Suppressor macrophage (primary cell): Measurements from ENCODE around the gene KLHL14.

ENCODE experiments used
- DNase-seq, 4 experiments: peaks; one replicate each; pipeline ENCODE4 v3.0.0-alpha.2; 2020 to 2022

Gene KLHL14

GRCh38 chr18:32770054-32770665 is 2.7 kb downstream of the KLHL14 start:
- no peak for DNase-seq

GRCh38 chr18:32769586-32770053 is 3.2 kb downstream of the KLHL14 start:
- no peak for DNase-seq

- DNase-seq = no peak
Observed at GRCh38 chr18:32769071-32769585, 3.7 kb downstream of the KLHL14 start.

- DNase-seq = no peak
Observed at GRCh38 chr18:32767400-32767799, 5.4 kb downstream of the KLHL14 start.

GRCh38 chr18:32764611-32765244 is 8.1 kb downstream of the KLHL14 start:
- no peak for DNase-seq

- no peak for DNase-seq
Observed at GRCh38 chr18:32763293-32763692, 9.5 kb downstream of the KLHL14 start.

- no peak for DNase-seq
Observed at GRCh38 chr18:32761231-32761630, 11.6 kb downstream of the KLHL14 start.

GRCh38 chr18:32760391-32760790 is 12.4 kb downstream of the KLHL14 start:
- DNase-seq = no peak

- DNase-seq = no peak
Observed at GRCh38 chr18:32759611-32760167, 13.1 kb downstream of the KLHL14 start.

GRCh38 chr18:32754508-32755263 is 18.1 kb downstream of the KLHL14 start:
- no peak for DNase-seq

GRCh38 chr18:32753656-32754260 is 19.1 kb downstream of the KLHL14 start:
- no peak for DNase-seq

- no peak for DNase-seq
Observed at GRCh38 chr18:32750328-32750727, 22.5 kb downstream of the KLHL14 start.

GRCh38 chr18:32749809-32750208 is 23.0 kb downstream of the KLHL14 start:
- no peak for DNase-seq

- DNase-seq = no peak
Observed at GRCh38 chr18:32742579-32742978, 30.2 kb downstream of the KLHL14 start.

- no peak for DNase-seq
Observed at GRCh38 chr18:32735781-32736180, 37.0 kb downstream of the KLHL14 start.

- no peak for DNase-seq
Observed at GRCh38 chr18:32734442-32734841, 38.4 kb downstream of the KLHL14 start.

- no peak for DNase-seq
Observed at GRCh38 chr18:32732165-32732564, 40.7 kb downstream of the KLHL14 start.

GRCh38 chr18:32730620-32731091 is 42.2 kb downstream of the KLHL14 start:
- DNase-seq = no peak

- no peak for DNase-seq
Observed at GRCh38 chr18:32730068-32730467, 42.8 kb downstream of the KLHL14 start.

- no peak for DNase-seq
Observed at GRCh38 chr18:32724071-32724749, 48.6 kb downstream of the KLHL14 start.

- no peak for DNase-seq
Observed at GRCh38 chr18:32722279-32722678, 50.5 kb downstream of the KLHL14 start.

- no peak for DNase-seq
Observed at GRCh38 chr18:32717126-32717525, 55.7 kb downstream of the KLHL14 start.
